Sigmoid colon (tissue), 7 donors: Measurements from ENCODE around the gene LDB2. TPM values are rescaled to one million over a fixed set of nuclear protein-coding genes. Genes with fewer than 3 reads are reported as not detected.

ENCODE experiments used
- DNase-seq: peaks from one replicate; pipeline ENCODE4 v3.0.0-alpha.2; 2019
- H3K27ac ChIP-seq, 4 donors: fragments of 200-600 bp; sonication (generic); one replicate each; pipeline ENCODE4 v1.5.1; 2016 to 2019; ENCODE audit warnings: mild to moderate bottlenecking in 1 of 4
- H3K27me3 ChIP-seq, 3 donors: fragments of 200-600 bp; sonication (generic); one replicate each; pipeline ENCODE4 v1.5.1; 2019; ENCODE audit warnings: mild to moderate bottlenecking in 1 of 3
- H3K36me3 ChIP-seq, 4 donors: fragments of 200-600 bp; sonication (generic); one replicate each; pipeline ENCODE4 v1.5.1; 2016 to 2019
- H3K4me1 ChIP-seq, 4 donors: fragments of 200-600 bp; sonication (generic); one replicate each; pipeline ENCODE4 v1.5.1; 2017 to 2019
- H3K4me3 ChIP-seq, 4 donors: fragments of 200-600 bp; sonication (generic); one replicate each; pipeline ENCODE4 v1.5.1; 2017 to 2019; ENCODE audit warnings: mild to moderate bottlenecking in 2 of 4, moderate library complexity in 1 of 4
- H3K9me3 ChIP-seq, 4 donors: fragments of 200-600 bp in 3 of 4; sonication (generic) in 3 of 4; one replicate each; pipeline versions ENCODE4 v1.5.1 to v1.6.1; 2013 to 2019
- EP300 ChIP-seq, 4 donors: sonication (generic); formaldehyde crosslinking; IDR thresholded peaks; one replicate each; pipeline ENCODE4 v1.6.1; 2017; ENCODE audit warnings: antibody characterized with exemption in 4 of 4
- POLR2A ChIP-seq, 2 donors: fragments of 450-650 bp; IDR thresholded peaks; one replicate each; pipeline ENCODE4 v1.6.1; 2016; ENCODE audit warnings: antibody characterized with exemption in 2 of 2, mild to moderate bottlenecking in 2 of 2, moderate library complexity in 2 of 2
- POLR2AphosphoS5 ChIP-seq, 4 donors: sonication (generic); formaldehyde crosslinking; IDR thresholded peaks; one replicate each; pipeline ENCODE4 v1.6.1; 2017; ENCODE audit warnings: antibody characterized with exemption in 4 of 4
- WGBS, 2 donors: extraction: QIAGEN DNeasy Blood & Tissue Kit; methylation state at CpG; one replicate each; pipeline ENCODE4 v1.1.7; 2013; 5-methylcytosine and 5-hydroxymethylcytosine counted together
- intact Hi-C: fragments of 100-400 bp; cut with DNase I; formaldehyde crosslinking; loops from one replicate; pipeline ENCODE4 v1.15.1; 2023
- polyA plus RNA-seq, 3 donors: library from polyadenylated mRNA; stranded (reverse); fragments of 200-250 nt; gene quantifications; one replicate each; pipeline ENCODE4 v1.2.3, GENCODE V29; 2013
- total RNA-seq, 4 donors: library from RNA; depleted of rRNA; stranded (reverse); fragments of >200 nt; gene quantifications; one replicate each; pipeline ENCODE4 v1.1.0, GENCODE V29; 2016
- TF ChIP-seq, protein P1 (sequence below), 4 experiments: fragments of 450-650 bp in 3 of 4; fragments of 200-600 bp in 1 of 4; IDR thresholded peaks; one replicate each; pipeline ENCODE4 v1.5.1; 2016 to 2019; ENCODE audit warnings: antibody characterized with exemption in 4 of 4, mild to moderate bottlenecking in 3 of 4, moderate library complexity in 2 of 4
- donor health status: healthy with polysubstance abuse.
- donor health status: Bipolar disorder and iron deficiency.
- donor health status: healthy.

The LDB2 gene
- total and polyA plus RNA-seq, 7 donors, result 2.1 to 28.5 (median 18.3) TPM

DNA sequence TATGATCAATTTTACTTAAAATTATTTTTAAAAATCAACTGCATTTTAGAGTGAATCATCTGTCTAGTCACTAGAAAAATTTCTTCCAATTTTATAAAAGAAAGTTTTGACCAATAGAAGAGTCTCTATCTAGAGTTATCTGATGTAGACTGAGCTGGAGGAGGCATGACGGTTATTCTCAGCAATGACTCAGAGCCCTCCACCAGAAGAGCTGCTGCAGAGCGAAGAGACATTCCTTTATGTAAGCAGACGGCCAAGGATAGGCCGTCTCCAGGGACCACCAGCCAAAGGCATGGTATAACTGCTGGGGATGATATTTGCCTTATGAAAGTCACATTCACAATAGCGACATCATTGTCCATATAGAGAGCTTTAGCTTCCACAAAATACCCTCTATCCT lies 23.0 kb downstream of the LDB2 start:
- 79 to 86% methylated on average over 5 of the region's 5 CpGs for WGBS, 2 donors
- intact Hi-C loops, result no loop called here

DNA sequence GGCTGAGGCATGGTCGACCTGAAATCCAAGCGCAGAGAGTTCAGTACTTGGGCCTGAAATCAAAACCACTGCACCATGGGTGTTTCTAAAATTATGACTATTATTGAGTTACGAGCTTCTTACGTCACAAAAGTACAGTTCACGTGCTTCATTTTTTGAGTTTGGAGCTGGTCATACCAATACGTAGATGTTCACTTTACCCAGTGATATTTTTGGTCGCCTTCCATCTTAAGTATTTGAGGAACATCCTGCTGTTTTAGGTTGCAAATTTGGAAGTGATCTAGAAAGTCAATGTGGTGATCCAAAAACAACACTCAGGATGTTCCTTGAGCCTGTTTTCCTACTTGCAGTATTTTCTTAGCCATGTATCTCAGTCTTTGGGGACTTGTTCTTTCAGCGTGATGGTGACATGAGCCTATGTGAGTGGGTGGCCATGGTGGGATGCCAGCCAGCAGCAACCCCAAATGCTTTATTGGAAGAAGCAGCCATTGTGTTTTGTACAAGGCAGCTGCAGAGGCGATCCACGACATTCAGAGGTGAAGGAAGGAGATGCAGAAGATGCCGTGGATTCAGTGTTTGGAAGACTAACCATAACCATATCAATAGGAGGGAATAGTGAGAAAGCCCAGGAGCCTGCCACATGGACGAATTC lies 28.7 kb downstream of the LDB2 start:
- intact Hi-C loops, result no loop called here
- Histone ChIP-seq H3K4me3 (no peak overlapping the region), H3K27me3 (no peaks in the 10 kb centered on the region), H3K9me3 (no peaks in the 10 kb centered on the region), H3K27ac (no peak overlapping the region), H3K4me1 (no peaks in the 10 kb centered on the region), H3K36me3 (no peaks in the 10 kb centered on the region)
- TF ChIP-seq, protein P1, sequence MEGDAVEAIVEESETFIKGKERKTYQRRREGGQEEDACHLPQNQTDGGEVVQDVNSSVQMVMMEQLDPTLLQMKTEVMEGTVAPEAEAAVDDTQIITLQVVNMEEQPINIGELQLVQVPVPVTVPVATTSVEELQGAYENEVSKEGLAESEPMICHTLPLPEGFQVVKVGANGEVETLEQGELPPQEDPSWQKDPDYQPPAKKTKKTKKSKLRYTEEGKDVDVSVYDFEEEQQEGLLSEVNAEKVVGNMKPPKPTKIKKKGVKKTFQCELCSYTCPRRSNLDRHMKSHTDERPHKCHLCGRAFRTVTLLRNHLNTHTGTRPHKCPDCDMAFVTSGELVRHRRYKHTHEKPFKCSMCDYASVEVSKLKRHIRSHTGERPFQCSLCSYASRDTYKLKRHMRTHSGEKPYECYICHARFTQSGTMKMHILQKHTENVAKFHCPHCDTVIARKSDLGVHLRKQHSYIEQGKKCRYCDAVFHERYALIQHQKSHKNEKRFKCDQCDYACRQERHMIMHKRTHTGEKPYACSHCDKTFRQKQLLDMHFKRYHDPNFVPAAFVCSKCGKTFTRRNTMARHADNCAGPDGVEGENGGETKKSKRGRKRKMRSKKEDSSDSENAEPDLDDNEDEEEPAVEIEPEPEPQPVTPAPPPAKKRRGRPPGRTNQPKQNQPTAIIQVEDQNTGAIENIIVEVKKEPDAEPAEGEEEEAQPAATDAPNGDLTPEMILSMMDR (IDR thresholded peaks at IDR 0.05), result no peak
- TF ChIP-seq POLR2A (IDR thresholded peaks at IDR 0.05) (no peak), EP300 (IDR thresholded peaks at IDR 0.05) (no peak), POLR2AphosphoS5 (IDR thresholded peaks at IDR 0.05) (no peak)
- WGBS, 2 donors, result 89 to 94% methylated on average over 12 of the region's 12 CpGs
- DNase-seq, result no peak

More for the DNA sequence above, 23.0 kb downstream of the LDB2 start:
- Histone ChIP-seq H3K9me3 (no peaks in the 10 kb centered on the region), H3K27ac (no peak overlapping the region), H3K4me1 (no peaks in the 10 kb centered on the region), H3K27me3 (no peaks in the 10 kb centered on the region), H3K4me3 (no peak overlapping the region), H3K36me3 (no peaks in the 10 kb centered on the region)
- TF ChIP-seq EP300 (IDR thresholded peaks at IDR 0.05) (no peak), POLR2AphosphoS5 (IDR thresholded peaks at IDR 0.05) (no peak), POLR2A (IDR thresholded peaks at IDR 0.05) (no peak)
- TF ChIP-seq, protein P1 (IDR thresholded peaks at IDR 0.05), result no peak
- no peak for DNase-seq

DNA sequence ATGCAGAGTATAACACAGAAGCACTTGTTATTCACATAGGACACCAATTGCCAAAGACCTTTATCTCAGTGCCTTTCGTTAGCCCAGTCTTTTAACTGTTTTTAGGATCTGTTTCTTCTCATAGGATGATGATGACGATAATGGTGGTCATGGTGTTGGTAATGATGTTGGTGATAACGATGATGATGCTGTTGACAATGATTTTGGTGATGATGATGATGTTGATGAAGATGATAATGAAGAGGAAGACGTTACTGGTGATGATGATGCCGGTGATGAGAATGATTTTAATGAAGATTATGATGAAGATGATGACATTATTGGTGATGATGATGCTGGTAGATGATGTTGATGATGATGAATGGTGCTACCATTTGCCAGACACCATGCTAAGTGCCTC lies 29.8 kb downstream of the LDB2 start:
- no peaks in the 10 kb centered on the region for H3K9me3 ChIP-seq
- 80 to 89% methylated on average over 5 of the region's 5 CpGs for WGBS, 2 donors
- no peak overlapping the region for H3K4me3 ChIP-seq
- TF ChIP-seq POLR2AphosphoS5 (IDR thresholded peaks at IDR 0.05) (no peak), POLR2A (IDR thresholded peaks at IDR 0.05) (no peak), EP300 (IDR thresholded peaks at IDR 0.05) (no peak)
- TF ChIP-seq, protein P1 (IDR thresholded peaks at IDR 0.05), result no peak
- intact Hi-C loops, result no loop called here
- H3K4me1 ChIP-seq, result no peaks in the 10 kb centered on the region
- H3K36me3 ChIP-seq, result no peaks in the 10 kb centered on the region
- H3K27ac ChIP-seq, result no peak overlapping the region
- H3K27me3 ChIP-seq, result no peaks in the 10 kb centered on the region
- DNase-seq, result no peak

DNA sequence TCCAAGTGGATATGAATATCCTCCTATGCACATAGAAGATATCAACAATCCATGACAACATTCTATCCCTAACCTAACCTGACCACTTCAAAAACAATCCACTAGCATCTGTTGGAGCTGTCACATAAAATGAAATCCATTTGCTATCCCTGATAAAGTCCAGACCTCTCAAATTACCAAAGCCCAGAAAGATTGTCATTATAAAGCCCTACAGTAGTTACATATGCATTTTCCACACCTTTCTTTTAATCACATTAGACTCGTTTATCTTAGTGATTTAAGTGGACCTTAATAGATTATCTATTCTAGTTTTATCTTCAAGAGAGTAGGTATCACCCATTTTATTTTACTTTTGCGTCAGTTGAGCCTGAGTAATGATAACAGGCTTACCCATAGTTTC lies 30.6 kb downstream of the LDB2 start:
- no peaks in the 10 kb centered on the region for H3K36me3 ChIP-seq
- no peaks in the 10 kb centered on the region for H3K9me3 ChIP-seq
- H3K4me3 ChIP-seq, result no peak overlapping the region
- no peak for TF ChIP-seq POLR2A (IDR thresholded peaks at IDR 0.05)
- no peak for TF ChIP-seq EP300 (IDR thresholded peaks at IDR 0.05)
- TF ChIP-seq, protein P1 (IDR thresholded peaks at IDR 0.05), result no peak
- TF ChIP-seq POLR2AphosphoS5 (IDR thresholded peaks at IDR 0.05), result no peak
- 53 to 61% methylated on average over 2 of the region's 2 CpGs for WGBS, 2 donors
- intact Hi-C loops, result no loop called here
- H3K27me3 ChIP-seq, result no peaks in the 10 kb centered on the region
- no peaks in the 10 kb centered on the region for H3K4me1 ChIP-seq
- no peak overlapping the region for H3K27ac ChIP-seq
- DNase-seq, result no peak

DNA sequence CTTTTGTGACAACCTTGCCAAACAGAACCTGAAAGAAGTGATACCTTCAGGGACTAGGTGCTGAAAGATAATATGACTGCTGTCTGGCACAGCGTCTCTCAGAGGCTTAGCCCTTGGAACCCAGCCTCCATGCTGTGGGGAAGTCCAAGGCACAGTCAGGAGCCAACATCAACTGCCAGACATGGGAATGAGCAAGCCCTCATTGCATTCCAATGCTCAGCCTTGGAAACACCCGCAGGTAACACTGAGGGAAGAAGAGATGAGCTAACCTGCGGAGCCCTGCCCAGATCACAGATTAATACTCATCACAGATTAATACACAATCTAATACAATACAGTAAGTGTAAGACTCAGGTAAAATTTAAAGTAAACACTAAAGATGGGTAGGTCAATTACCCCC lies 31.5 kb downstream of the LDB2 start:
- Histone ChIP-seq H3K4me1 (no peaks in the 10 kb centered on the region), H3K9me3 (no peaks in the 10 kb centered on the region), H3K36me3 (no peaks in the 10 kb centered on the region), H3K27ac (no peak overlapping the region), H3K4me3 (no peak overlapping the region), H3K27me3 (no peaks in the 10 kb centered on the region)
- intact Hi-C loops, result no loop called here
- WGBS, 2 donors, result 94 to 97% methylated on average over 3 of the region's 3 CpGs
- TF ChIP-seq, protein P1 (IDR thresholded peaks at IDR 0.05), result no peak
- TF ChIP-seq POLR2AphosphoS5 (IDR thresholded peaks at IDR 0.05) (no peak), POLR2A (IDR thresholded peaks at IDR 0.05) (no peak)
- no peak for DNase-seq
